ENCODE measurements around the gene DCPS.

GRCh38 chr11:126336671-126337101 lies 32.8 kb downstream of the DCPS start:
- no peak for TF ChIP-seq CTCF (IDR thresholded peaks at IDR 0.05)
- TF ChIP-seq POLR2AphosphoS5 (IDR thresholded peaks at IDR 0.05), result no peak
- TF ChIP-seq POLR2A (IDR thresholded peaks at IDR 0.05), result no peak

Measured in sigmoid colon (tissue), 4 donors.